Astrocyte (in vitro differentiated cells and primary cell): ENCODE measurements around the gene CREB3L2. TPM values are rescaled to one million over a fixed set of nuclear protein-coding genes. Genes with fewer than 3 reads are reported as not detected.

Experiments used
- DNase-seq: peaks from one replicate; pipeline ENCODE4 v3.0.0-alpha.2; 2010; ENCODE audit warnings: low read depth
- FAIRE-seq: peaks from 2 replicates; lab custom pipeline; 2011; peaks lifted over from hg19 to GRCh38; lab: Jason Lieb, UNC
- H2AFZ ChIP-seq: 2 replicates; pipeline ENCODE4 v1.6.0; 2012; ENCODE audit warnings: low read depth, low read length, inconsistent platforms
- H3K27ac ChIP-seq: 2 replicates; pipeline ENCODE4 v1.5.1; 2011; ENCODE audit warnings: low read depth, low read length, inconsistent platforms
- H3K27me3 ChIP-seq: 2 replicates; pipeline ENCODE4 v1.6.0; 2011; ENCODE audit warnings: low read length, inconsistent platforms; ENCODE audit not compliant: insufficient read depth
- H3K36me3 ChIP-seq: 2 replicates; pipeline ENCODE4 v1.5.1; 2011; ENCODE audit warnings: low read length, inconsistent platforms; ENCODE audit not compliant: insufficient read depth
- H3K4me1 ChIP-seq: 2 replicates; pipeline ENCODE4 v1.5.1; 2011; ENCODE audit warnings: low read length, inconsistent platforms; ENCODE audit not compliant: insufficient read depth
- H3K4me2 ChIP-seq: 2 replicates; pipeline ENCODE4 v1.6.0; 2012; ENCODE audit warnings: low read length, inconsistent platforms
- H3K4me3 ChIP-seq: 2 replicates; pipeline ENCODE4 v1.5.1; 2011; ENCODE audit warnings: low read depth, mild to moderate bottlenecking, low read length, inconsistent platforms; ENCODE audit not compliant: insufficient read depth
- H3K79me2 ChIP-seq: 2 replicates; pipeline ENCODE4 v1.6.0; 2012; ENCODE audit warnings: mild to moderate bottlenecking, low read length, inconsistent platforms; ENCODE audit not compliant: insufficient read depth
- H3K9ac ChIP-seq: 2 replicates; pipeline ENCODE4 v1.6.0; 2012; ENCODE audit warnings: mild to moderate bottlenecking, low read length, inconsistent platforms
- H3K9me3 ChIP-seq: 2 replicates; pipeline ENCODE4 v1.5.1; 2012; ENCODE audit warnings: low read depth, mild to moderate bottlenecking, low read length, inconsistent platforms; ENCODE audit not compliant: insufficient read depth
- H4K20me1 ChIP-seq: 2 replicates; pipeline ENCODE4 v1.6.0; 2012; ENCODE audit warnings: low read length, inconsistent platforms; ENCODE audit not compliant: insufficient read depth
- H3K27ac Mint-ChIP-seq: one replicate; pipeline ENCODE4 v1.8.0; 2021; ENCODE audit warnings: mild to moderate bottlenecking, mixed read lengths; ENCODE audit not compliant: unreplicated experiment
- H3K27me3 Mint-ChIP-seq: one replicate; pipeline ENCODE4 v1.8.0; 2021; ENCODE audit warnings: low read depth, mixed read lengths; ENCODE audit not compliant: unreplicated experiment
- H3K36me3 Mint-ChIP-seq: one replicate; pipeline ENCODE4 v1.8.0; 2021; ENCODE audit warnings: low read depth, mixed read lengths; ENCODE audit not compliant: unreplicated experiment
- H3K4me1 Mint-ChIP-seq: one replicate; pipeline ENCODE4 v1.8.0; 2021; ENCODE audit warnings: low read depth, mixed read lengths; ENCODE audit not compliant: unreplicated experiment
- H3K4me3 Mint-ChIP-seq: one replicate; pipeline ENCODE4 v1.8.0; 2021; ENCODE audit warnings: mild to moderate bottlenecking, moderate library complexity, mixed read lengths; ENCODE audit not compliant: unreplicated experiment
- H3K9me3 Mint-ChIP-seq: one replicate; pipeline ENCODE4 v1.8.0; 2021; ENCODE audit warnings: mild to moderate bottlenecking, mixed read lengths; ENCODE audit not compliant: unreplicated experiment
- EZH2 ChIP-seq: IDR thresholded peaks from 2 replicates; pipeline ENCODE4 v1.6.1; 2012; ENCODE audit warnings: mild to moderate bottlenecking, low read length, inconsistent platforms; ENCODE audit not compliant: insufficient read depth
- total RNA-seq: library from RNA; stranded (reverse); gene quantifications from 2 replicates; pipeline ENCODE4 v1.2.1, GENCODE V29; 2021
- TF ChIP-seq, protein P1 (sequence below): IDR thresholded peaks from 2 replicates; pipeline ENCODE4 v1.5.1; 2011; ENCODE audit warnings: low read depth, mild to moderate bottlenecking, inconsistent platforms, low read length, moderate library complexity; ENCODE audit not compliant: insufficient read depth

Gene CREB3L2
- total RNA-seq, 1 donor from 2014 or later, result 116 TPM

DNA sequence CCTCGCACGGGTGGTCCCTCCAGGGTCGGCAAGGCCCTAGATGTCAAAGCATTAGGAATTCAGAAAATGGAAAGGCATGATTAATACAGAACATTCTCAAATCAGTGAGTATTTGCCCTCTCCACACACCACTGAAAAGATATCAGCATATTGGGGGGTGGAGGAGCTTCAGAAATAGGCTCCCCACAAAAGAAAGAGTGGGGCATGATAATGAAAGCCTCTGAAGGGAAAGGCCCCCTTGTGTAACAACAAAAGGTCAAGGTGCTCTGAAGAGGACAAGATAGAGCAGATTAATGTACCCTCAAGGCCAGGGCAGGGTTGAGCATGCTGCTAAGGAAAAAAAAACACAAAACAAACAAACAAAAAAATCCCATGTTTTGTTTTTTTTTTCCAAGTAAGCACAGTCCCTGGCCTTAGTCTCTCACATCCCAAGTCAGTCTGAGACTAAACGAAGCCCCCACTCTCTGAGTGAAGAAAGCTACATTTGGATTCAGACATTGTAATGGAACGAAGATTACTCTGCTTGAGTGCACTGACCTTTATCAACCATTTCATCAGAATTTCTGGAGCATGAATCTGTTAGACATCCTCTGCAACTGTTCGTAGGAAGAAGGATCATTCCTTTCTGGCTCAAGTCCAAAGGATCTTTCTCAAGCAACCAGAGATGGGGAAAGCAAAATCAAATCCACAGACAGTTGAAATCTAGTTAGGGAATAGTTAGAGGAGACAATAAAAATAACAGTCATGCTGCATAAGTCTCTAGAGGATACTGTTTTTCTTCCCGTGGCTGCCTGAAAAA is 127.7 kb downstream of the CREB3L2 start:
- TF ChIP-seq, protein P1, sequence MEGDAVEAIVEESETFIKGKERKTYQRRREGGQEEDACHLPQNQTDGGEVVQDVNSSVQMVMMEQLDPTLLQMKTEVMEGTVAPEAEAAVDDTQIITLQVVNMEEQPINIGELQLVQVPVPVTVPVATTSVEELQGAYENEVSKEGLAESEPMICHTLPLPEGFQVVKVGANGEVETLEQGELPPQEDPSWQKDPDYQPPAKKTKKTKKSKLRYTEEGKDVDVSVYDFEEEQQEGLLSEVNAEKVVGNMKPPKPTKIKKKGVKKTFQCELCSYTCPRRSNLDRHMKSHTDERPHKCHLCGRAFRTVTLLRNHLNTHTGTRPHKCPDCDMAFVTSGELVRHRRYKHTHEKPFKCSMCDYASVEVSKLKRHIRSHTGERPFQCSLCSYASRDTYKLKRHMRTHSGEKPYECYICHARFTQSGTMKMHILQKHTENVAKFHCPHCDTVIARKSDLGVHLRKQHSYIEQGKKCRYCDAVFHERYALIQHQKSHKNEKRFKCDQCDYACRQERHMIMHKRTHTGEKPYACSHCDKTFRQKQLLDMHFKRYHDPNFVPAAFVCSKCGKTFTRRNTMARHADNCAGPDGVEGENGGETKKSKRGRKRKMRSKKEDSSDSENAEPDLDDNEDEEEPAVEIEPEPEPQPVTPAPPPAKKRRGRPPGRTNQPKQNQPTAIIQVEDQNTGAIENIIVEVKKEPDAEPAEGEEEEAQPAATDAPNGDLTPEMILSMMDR, result no peak
- TF ChIP-seq EZH2, result no peak
- Histone ChIP-seq H2AFZ (no peak overlapping the region), H3K4me3 (no peak overlapping the region), H3K4me1 (peaks cover 32% of the 10 kb centered on the region), H3K79me2 (no peaks in the 10 kb centered on the region), H3K4me2 (peak overlapping the region; percentile 45), H3K27me3 (no peaks in the 10 kb centered on the region), H4K20me1 (no peaks in the 10 kb centered on the region), H3K27ac (peak overlapping the region; percentile 97), H3K9ac (peak overlapping the region; percentile 85), H3K36me3 (peaks cover 54% of the 10 kb centered on the region), H3K9me3 (no peaks in the 10 kb centered on the region)
- Mint-ChIP-seq H3K4me3 (no peak overlapping the region), H3K36me3 (peaks cover 46% of the 10 kb centered on the region), H3K27ac (peak overlapping the region; percentile 73), H3K27me3 (no peaks in the 10 kb centered on the region), H3K4me1 (peaks cover 39% of the 10 kb centered on the region), H3K9me3 (no peaks in the 10 kb centered on the region)
- FAIRE-seq (peak; percentile 85), DNase-seq (peak; percentile 96)

DNA sequence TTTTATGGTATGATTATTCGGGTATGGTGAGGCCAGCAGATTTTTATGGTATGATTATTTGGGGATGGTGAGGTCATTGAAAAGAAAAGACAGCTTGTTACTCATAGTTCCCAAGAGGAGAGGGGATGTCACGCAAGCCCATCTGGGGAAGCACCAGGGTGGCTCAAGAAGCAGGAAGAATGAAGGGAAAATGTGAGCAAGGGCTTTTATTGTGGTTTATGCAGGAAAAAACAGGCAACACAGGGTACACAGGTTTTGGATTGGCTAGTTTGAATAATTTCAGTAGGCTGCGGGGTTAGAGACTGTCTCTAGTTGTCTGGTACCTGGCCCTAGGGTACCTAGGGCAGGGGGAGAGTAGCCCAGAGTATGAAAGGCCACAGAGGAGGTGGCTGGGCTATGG is 128.4 kb downstream of the CREB3L2 start:
- Histone ChIP-seq H3K36me3 (peaks cover 50% of the 10 kb centered on the region), H3K9me3 (no peaks in the 10 kb centered on the region), H4K20me1 (no peaks in the 10 kb centered on the region), H3K4me3 (no peak overlapping the region), H2AFZ (no peak overlapping the region), H3K27ac (peak overlapping the region; percentile 97), H3K79me2 (no peaks in the 10 kb centered on the region), H3K4me2 (peak overlapping the region; percentile 45), H3K27me3 (no peaks in the 10 kb centered on the region), H3K4me1 (peaks cover 29% of the 10 kb centered on the region), H3K9ac (peak overlapping the region; percentile 85)
- TF ChIP-seq, protein P1, result no peak
- TF ChIP-seq EZH2, result no peak
- Mint-ChIP-seq H3K4me1 (peaks cover 33% of the 10 kb centered on the region), H3K9me3 (no peaks in the 10 kb centered on the region), H3K27ac (peak overlapping the region; percentile 73), H3K4me3 (no peak overlapping the region), H3K36me3 (peaks cover 44% of the 10 kb centered on the region), H3K27me3 (no peaks in the 10 kb centered on the region)
- FAIRE-seq (peak; percentile 64), DNase-seq (peak; percentile 86)
